HG02852 (cell line): Measurements from ENCODE around the gene NPAS3.

Experiments used
- ATAC-seq: cut with Tn5 transposase; IDR thresholded peaks from one replicate; pipeline ENCODE4 v1.9.1; 2021; ENCODE audit warnings: mild to moderate bottlenecking, moderate library complexity; ENCODE audit not compliant: unreplicated experiment

NPAS3 gene

DNA sequence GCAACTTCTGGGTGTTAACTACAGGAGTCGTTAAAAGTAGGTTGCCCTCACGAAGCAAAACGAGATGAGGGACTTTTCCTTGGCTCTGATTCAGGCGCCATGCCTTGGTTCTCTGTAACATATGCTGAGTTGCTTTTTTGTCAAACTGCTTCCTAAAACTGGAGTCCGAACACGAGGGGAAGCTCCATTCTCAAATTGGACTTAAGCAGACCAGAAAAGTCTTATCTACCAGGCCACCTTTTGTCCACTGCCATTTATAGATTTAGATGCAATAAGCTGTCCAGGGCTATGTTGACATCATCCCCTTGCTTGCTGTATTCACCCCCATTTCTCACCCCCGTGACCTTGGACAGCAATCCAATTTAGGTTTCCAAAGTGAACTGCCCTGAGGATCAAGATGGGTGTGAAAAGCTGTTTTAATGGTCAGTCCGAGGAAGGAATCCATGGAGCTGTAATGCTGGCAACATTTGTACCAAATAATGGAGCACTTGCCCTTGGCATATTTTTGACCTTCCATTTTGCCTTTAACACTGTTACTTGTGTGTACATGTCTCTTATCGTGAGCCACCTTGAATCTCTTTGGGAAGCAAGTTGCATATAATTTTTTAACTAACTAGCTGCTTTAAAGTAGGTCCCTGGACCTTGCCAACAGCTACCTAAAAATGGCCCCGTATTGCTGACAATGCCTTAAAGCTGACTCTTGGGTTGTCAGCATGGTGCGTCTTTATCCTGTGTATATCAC lies 714.1 kb downstream of the NPAS3 start:
- ATAC-seq = no peak

DNA sequence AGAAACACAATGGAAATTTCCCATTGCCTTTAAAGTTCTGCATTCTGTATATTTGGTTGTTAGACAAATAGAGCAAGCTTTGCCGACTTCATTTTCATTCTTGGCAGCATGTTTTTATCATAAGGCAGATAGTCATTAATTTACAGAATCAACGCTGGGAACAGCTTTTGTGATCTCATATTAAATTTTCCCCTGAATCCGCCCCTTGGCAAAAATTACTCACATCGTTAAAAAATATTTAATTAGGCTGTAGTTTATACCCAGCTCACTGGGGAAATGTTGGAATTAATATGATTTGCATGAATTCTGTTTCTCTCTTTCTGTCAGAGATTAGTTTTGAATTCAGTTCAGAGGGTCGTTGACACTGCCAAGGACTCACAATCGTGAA lies 714.6 kb downstream of the NPAS3 start:
- no peak for ATAC-seq

DNA sequence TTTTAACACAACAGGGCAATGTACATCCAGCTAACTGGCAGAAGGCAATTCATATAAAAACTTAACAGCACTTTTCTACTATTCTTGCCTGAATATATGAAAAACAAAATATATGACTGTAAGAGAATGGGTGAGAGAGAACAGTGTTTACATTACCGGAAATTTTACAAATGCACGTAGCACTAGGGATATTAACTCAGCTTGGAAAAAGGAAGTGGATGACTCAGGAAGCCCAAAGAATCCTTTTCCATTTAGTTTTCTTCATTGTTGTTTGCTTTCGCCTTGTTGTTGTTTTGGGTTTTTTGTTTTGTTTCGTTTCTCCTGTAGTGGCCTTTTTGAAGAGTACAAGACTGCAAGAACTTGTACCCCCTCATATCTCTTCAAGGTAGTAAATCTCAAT lies 716.7 kb downstream of the NPAS3 start:
- ATAC-seq = no peak

DNA sequence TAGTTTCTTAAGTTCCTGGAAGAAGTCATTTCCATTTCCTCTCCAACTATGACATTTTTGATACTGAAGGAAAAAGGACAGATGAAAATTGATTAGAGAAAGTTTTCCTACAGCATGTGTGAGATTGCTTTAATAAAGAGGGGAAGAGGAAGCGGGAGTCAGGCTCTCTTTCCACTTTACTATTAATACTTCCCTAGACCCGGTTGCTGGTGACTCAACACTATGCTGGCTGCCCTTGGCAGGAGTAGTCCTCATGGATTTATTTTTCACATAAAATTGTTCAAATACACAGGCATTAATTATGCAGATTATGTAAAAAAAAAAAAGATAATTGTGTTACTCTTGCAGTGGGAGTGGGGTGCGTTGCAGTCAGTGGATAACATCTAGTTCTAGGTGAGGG lies 718.8 kb downstream of the NPAS3 start:
- ATAC-seq = no peak

DNA sequence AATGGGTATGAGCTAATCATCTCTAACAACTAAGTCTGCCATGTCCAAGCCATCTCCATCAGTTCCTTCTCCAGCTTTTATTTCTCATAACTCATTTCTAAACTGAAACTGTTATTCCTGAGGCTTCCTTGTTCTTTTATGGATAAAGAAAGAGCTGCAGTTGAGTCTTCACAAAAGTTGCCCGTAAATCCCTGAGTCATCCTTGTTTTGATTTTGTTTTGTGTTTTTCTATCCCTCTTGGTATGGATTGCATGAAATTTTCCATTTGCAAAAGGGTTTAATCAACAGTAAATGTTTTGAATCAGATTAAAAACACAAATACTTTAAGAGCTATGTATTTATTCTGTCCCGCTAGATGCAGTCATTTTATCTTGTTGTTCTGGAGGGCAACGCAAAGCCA lies 721.6 kb downstream of the NPAS3 start:
- no peak for ATAC-seq

DNA sequence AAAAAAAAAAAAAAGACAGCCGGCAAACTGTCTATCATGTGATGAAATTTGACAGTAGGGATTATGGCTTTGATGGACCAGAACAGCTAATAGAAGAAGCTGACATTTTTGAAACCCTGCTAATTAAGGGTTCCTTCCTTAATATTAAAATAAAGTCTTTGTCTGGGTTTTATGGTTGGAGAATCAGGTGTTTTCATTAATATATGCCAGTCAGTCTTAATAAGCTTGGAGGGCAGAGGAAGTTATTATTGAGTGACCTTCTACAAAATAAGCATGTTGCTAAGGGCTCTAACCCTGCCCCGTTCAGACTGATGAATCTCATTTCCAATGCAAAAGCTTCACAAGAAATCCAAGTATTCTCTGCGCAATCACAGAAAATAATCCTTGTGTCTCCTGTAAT lies 722.4 kb downstream of the NPAS3 start:
- ATAC-seq = no peak

DNA sequence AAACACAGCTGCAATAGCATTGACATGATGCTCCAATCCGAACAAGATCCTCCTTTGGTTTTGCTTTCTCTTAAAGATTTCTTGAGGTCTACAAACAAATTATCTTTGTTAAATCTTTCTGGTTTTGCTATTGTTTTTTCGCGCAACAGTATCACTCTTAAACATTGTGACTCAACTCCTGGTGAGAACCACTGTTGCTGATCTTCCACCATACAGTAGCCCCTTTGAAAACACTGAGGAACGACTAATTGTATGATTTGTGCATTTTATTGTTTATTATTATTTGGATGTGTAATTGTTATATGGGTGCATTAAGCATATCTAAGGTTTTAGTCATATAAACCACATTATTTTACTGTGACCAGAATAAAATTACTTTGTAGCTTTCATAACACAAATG lies 729.4 kb downstream of the NPAS3 start:
- ATAC-seq = no peak

DNA sequence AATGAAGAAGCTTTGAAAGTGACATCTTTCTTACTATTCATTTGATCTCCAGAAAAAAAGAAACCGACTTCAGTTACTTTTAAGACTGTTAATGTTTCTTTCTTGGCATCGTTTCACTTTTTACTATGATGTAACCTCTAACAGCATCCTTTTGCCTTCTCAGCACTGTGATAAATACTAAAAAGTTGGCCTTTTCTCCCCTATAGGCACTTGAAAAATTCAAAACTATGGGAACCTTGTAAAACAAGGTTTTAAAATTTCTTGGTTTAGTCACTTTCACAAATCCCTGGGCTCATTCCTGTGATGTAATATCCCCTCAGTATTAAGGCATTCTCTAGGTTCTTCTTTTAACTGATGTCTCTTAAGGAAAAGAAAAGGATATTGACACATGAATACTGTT lies 730.4 kb downstream of the NPAS3 start:
- ATAC-seq = no peak

DNA sequence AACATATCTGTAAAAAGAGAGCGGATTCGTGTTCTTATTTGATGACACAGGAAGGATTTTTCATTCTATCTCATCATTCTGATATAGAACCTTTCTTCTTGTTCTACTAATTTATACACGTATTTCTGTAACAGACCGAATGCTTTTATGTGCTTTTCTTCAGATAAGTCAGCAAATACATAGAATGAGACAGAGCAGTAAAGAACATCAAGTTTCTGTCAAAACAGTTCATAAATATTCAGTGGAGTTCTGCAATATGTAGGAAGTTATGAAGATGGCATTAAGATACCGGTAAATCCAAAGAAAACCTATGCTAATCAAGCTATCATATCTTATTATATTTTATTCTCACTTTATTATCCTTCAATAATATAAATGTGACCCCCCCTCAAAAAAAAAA lies 731.6 kb downstream of the NPAS3 start:
- no peak for ATAC-seq

DNA sequence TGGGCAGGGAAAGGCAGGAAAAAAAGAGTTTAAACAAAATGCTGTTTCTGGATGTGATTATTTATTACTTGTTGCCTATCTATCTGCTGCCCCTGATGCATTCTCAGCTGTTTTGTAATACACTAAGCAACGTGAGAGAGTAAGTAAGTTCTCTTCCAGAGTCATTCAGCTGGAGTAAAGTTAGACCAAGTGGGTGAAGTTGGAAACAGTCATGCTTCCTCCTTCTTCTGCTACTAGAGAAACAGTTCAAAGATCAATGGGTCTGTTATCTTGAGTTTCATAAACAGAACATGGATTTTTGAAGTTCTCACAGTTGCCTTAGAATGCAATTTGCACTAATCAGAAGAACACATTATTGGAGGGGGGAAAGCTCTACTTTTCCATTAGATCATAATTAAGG lies 732.9 kb downstream of the NPAS3 start:
- ATAC-seq = no peak

DNA sequence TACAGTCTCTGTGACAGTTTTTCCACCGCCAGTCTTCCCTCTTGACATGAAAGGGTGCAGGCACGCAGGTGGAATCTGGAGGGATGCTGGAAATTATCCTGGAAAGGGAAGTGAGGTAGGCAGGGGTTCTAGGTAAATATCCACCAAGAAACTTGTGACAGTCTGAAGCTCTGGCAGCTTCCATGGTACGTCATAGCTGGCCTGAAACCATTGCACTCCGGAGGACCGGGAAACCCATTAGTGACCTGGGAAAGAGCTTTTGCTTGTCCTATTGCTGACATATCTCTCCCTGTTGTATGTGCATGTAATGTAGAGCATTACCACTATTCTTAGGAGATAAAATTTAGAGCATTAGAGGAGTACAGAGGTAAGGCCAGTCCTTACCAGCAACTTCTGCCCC lies 736.2 kb downstream of the NPAS3 start:
- ATAC-seq = no peak

DNA sequence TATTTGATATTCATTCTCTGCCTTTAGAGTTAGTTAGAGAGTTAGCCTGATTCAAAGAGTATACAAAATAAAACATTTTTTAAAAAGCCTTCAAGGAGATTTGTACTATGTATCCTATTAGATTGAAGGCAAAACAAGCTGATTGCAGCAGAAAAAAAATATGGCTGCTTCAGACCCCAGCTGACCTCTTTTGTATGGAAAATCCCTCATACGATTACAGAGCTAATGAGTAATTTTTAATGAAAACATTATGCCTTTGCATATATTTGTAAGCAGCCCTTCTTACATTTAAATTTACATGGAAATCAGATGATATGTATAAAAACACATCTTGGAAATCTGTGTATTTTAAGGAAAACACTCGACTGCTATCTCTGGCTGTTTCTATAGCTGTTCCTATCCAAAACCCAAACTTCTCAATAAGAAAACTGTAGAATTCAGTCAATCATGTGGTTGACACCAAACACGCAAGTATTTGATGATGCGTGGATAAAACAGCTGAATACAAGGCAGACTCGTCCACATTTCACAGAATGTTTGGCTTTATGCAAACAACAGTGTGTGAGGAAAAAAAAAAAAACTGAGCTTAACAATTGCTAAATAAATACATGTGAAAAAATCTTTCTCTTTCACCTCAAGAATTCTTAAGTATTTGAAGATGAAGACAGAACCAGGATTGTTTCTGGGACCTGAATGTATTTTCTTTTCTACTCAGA lies 736.9 kb downstream of the NPAS3 start:
- ATAC-seq = no peak

DNA sequence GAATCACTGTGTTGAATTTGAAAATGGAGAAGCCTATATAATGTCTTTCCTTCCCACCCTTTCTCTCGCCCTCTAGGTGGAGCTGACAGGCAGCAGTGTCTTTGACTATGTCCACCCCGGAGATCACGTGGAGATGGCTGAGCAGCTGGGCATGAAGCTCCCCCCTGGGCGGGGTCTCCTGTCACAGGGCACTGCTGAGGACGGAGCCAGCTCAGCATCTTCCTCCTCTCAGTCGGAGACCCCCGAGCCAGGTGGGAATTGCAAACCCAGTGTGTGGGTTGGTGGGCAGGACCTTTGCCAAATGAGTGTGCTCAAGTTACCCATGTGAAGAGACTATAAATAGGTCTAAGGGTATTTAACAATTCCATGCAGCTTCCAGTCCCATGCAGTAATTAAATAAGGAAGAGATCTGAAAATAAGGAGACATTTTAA lies 737.5 kb downstream of the NPAS3 start:
- ATAC-seq = no peak

DNA sequence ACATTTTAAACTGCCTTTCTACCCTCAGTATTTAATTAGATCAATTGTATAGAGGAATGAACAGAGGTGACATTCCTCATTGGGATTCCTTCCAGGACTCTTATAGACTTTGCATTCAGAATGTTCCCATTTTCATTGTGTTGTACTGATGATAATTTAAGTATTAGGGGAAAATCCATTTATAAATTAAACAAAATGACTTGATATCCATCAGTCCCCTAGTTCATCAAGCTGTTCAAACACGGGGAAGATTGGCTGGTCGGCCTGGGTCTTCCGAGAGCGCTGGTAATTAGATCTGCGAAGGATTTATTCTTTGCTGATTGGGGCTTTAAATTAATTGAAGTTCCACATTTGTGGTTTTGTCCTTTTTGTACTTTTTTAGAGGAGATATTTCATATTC lies 738.2 kb downstream of the NPAS3 start:
- ATAC-seq = no peak

DNA sequence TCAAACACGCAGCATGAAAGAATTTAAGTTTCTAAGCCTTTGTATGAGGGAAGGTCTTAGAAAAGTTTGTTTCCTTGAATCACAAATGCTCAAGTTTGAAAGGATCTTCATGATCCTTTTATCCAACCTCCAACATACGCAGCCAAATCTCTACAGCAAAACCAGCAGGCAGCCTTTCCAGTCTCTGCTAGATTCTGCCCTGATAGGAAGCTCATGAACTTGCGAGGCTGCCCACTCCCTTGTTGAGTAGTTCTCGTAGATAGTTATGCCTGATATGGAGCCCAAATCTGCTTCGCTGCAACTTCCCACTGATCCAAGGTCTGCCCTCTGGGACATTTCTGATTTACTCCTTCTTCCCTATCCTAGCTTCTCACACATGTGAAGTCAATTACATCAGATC lies 739.3 kb downstream of the NPAS3 start:
- ATAC-seq = no peak

DNA sequence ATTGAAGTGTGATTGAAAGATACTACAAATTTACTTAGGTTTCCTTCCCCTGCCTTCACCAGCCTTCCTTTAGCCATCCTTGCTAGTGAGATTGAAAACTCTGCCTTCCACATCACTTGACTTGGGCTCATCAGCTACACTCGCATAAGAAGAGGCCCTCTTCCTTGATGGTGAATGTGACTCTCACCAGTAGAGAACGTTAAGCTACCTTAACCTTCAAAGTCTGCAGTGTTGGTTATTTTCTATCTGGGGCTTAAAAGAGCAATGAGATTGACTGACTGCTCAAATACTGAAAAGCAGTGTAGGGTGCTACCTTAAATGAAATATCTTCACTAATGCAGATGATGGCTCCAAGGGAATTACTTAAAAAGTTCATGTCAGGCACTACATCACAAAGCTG lies 740.3 kb downstream of the NPAS3 start:
- ATAC-seq = no peak

DNA sequence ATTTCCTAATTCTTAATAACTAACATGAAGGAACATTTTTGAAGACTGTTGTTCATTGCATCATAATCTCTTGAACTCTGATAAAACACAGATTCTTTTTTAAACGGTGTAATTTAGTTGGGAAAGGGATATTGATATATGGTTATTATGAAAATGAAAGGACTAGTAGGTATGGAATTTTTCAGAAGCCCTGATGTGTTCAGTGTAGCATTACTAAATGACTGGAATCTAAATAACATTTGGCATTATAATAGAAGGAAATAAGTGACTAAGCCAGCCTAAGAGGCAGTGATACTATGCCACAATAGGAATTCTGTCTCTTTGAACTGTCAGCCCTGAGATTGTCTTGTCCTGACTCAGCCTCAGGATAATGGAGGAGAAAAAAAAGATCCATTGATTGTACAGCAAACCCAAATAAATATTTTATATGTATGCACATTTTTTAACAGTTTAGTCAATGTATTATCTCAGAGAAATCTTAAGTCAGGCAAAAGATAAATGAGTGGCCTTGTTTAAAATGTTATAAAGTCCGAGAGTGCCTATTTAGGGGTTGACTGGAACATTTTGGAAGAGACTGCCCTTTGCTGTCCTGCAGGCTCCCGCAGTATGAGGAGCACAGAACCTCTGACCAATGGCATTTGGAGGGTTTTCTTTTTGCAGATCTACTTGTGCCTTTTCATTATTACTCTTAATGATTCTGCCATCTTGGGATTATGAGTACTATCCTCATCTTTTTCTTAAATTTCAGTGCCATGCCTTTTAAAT lies 741.0 kb downstream of the NPAS3 start:
- no peak for ATAC-seq

DNA sequence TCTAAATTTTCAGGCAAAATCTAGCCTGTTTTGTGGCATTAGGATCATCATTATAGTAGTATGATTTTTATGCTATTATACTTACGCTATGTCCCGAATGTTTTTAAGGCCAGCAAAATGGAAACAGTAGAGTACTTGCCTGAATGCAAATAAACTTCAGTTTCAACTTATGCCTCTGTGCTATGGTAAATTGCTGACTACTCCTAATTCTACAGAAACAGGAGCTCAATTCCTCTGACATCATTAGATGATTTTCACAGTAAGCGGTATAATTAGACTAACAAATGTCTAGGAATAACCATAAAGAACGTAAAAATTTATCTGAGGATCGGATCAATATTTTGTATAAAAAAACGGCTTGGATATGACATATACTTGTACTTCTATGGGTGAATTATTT lies 742.2 kb downstream of the NPAS3 start:
- no peak for ATAC-seq

DNA sequence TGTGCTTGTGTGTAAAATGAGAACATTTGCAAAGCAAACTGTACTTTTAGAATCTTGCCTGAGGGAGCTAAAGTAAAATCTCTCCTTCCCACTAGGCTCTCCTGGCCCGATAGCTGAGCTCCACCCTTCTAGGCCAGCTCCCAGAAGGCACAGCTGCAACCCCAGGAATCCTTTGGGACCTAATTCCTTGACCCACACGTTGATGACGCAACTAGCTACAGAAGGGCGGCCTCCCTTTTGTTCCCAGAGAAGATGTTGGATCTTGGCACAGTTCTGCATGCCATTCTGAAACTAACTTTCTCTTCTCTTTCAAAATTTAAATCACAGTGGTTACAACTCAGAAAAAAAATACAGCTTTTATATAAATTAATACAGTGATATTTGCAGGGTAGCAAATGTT lies 744.1 kb downstream of the NPAS3 start:
- no peak for ATAC-seq

DNA sequence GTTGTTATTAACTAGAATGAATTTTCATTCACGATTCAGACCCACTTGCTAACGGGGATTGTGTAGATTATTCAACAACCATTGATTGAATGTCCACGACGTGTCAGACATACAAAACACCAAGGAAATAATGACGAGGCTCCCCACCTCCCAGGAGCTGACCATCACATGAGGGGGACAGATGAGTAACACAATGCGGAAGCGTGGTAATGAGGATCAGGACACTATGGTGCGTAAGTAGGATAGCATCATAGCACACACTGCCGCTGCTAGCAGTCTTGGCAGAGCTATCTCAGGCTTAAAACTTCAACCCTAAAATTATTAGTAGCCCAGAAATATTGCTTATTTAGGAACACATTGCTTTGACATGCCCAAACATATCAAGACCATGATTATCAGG lies 746.3 kb downstream of the NPAS3 start:
- no peak for ATAC-seq

DNA sequence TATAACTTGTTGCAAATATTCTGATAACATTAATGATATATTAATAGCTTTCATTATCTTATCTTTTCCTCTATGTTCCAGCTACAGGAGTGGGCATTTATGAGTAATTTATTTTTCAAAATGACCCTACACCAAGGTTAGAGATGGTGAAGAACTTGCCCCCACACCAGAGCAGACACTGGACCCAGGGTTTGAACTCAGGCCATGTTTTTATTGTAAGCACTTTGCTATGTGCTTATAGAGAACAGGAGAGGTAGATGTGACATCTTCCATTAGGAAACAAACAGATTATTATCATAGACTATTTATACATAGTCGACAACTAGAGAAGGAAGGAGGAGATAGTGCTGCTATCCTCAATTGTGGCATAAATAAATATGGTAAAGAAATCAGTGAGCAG lies 747.0 kb downstream of the NPAS3 start:
- no peak for ATAC-seq

DNA sequence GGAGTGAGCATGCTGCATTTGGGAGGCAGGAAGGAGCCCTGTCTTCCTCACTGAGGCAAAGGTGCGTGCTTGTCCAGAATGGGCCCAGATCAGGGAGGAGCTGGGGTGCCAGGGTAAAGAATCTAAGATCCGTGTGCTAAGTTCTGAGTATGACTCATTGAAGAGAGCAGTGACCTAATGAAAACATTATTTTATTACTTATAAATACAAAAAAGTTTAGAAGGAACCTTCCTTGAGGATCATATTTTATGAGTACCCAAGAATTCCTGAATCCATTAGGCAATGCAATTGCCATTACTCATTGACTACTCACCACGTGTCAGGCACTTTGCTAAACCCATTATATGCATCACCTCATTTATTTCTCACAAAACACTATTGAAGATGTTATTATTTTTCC lies 747.5 kb downstream of the NPAS3 start:
- ATAC-seq = no peak
